ENCODE results near the gene CPNE2.
A peak's percentile ranks its signal among the peaks of the same experiment; 100 is the strongest.

The CPNE2 gene

GRCh38 chr16:57112403-57113041 is 20.1 kb downstream of the CPNE2 start:
- no peak for TF ChIP-seq CTCF (IDR thresholded peaks at IDR 0.05; ENCODE audit: low read depth, low read length)
- no peak for DNase-seq (ENCODE audit: low read depth, low spot score)
- H3K4me3 ChIP-seq (ENCODE audit: low read depth, low read length), result no peak overlapping the region
- in situ Hi-C loops (cut with HindIII; ENCODE audit: low sequenced_read_pairs), result no loop called here

- no peak for TF ChIP-seq CTCF (IDR thresholded peaks at IDR 0.05; ENCODE audit: low read depth, low read length)
- in situ Hi-C loops (cut with HindIII; ENCODE audit: low sequenced_read_pairs), result no loop called here
- H3K4me3 ChIP-seq (ENCODE audit: low read depth, low read length), result no peak overlapping the region
- DNase-seq (ENCODE audit: low read depth, low spot score), result peak; percentile 65
Observed at GRCh38 chr16:57113042-57113453, 20.7 kb downstream of the CPNE2 start.

- TF ChIP-seq CTCF (IDR thresholded peaks at IDR 0.05; ENCODE audit: low read depth, low read length), result no peak
- in situ Hi-C loops (cut with HindIII; ENCODE audit: low sequenced_read_pairs), result no loop called here
- DNase-seq (ENCODE audit: low read depth, low spot score), result no peak
- no peak overlapping the region for H3K4me3 ChIP-seq (ENCODE audit: low read depth, low read length)
Observed at GRCh38 chr16:57113664-57114063, 21.3 kb downstream of the CPNE2 start.

- peak; percentile 43 for DNase-seq (ENCODE audit: low read depth, low spot score)
- in situ Hi-C loops (cut with HindIII; ENCODE audit: low sequenced_read_pairs), result no loop called here
- no peak overlapping the region for H3K4me3 ChIP-seq (ENCODE audit: low read depth, low read length)
- no peak for TF ChIP-seq CTCF (IDR thresholded peaks at IDR 0.05; ENCODE audit: low read depth, low read length)
Observed at GRCh38 chr16:57115168-57115513, 22.8 kb downstream of the CPNE2 start.

- in situ Hi-C loops (cut with HindIII; ENCODE audit: low sequenced_read_pairs), result no loop called here
- TF ChIP-seq CTCF (IDR thresholded peaks at IDR 0.05; ENCODE audit: low read depth, low read length), result no peak
- peak; percentile 89 for DNase-seq (ENCODE audit: low read depth, low spot score)
- no peak overlapping the region for H3K4me3 ChIP-seq (ENCODE audit: low read depth, low read length)
Observed at GRCh38 chr16:57115514-57116182, 23.3 kb downstream of the CPNE2 start.

GRCh38 chr16:57118461-57119084 is 26.2 kb downstream of the CPNE2 start:
- no peak overlapping the region for H3K4me3 ChIP-seq (ENCODE audit: low read depth, low read length)
- no peak for DNase-seq (ENCODE audit: low read depth, low spot score)
- in situ Hi-C loops (cut with HindIII; ENCODE audit: low sequenced_read_pairs), result no loop called here
- TF ChIP-seq CTCF (IDR thresholded peaks at IDR 0.05; ENCODE audit: low read depth, low read length), result no peak
